ENCODE measurements around the gene MAPK1. TPM values are rescaled to one million over a fixed set of nuclear protein-coding genes. Genes with fewer than 3 reads are reported as not detected.

The MAPK1 gene
- total RNA-seq, 1 experiment from 2014 or later = 87.4 TPM

DNA sequence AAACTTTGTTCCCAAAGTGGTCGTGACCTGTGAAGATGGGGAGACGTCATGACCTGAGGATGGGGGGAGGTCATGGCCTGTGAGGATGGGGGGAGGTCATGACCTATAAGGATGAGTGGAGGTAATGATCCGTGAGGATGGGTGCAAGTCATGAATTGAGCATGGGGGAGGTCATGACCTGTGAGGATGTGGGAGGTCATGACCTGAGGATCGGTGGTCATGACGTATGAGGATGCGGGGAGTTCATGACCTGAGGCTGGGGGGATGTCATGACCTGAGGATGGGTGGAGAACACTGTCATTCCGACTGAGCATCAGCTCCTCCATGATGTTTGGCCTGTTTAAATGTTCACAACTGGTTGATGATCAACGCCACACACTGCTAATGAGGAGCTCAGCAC is 157.8 kb downstream of the MAPK1 start (continued):
- TF ChIP-seq, protein P1, sequence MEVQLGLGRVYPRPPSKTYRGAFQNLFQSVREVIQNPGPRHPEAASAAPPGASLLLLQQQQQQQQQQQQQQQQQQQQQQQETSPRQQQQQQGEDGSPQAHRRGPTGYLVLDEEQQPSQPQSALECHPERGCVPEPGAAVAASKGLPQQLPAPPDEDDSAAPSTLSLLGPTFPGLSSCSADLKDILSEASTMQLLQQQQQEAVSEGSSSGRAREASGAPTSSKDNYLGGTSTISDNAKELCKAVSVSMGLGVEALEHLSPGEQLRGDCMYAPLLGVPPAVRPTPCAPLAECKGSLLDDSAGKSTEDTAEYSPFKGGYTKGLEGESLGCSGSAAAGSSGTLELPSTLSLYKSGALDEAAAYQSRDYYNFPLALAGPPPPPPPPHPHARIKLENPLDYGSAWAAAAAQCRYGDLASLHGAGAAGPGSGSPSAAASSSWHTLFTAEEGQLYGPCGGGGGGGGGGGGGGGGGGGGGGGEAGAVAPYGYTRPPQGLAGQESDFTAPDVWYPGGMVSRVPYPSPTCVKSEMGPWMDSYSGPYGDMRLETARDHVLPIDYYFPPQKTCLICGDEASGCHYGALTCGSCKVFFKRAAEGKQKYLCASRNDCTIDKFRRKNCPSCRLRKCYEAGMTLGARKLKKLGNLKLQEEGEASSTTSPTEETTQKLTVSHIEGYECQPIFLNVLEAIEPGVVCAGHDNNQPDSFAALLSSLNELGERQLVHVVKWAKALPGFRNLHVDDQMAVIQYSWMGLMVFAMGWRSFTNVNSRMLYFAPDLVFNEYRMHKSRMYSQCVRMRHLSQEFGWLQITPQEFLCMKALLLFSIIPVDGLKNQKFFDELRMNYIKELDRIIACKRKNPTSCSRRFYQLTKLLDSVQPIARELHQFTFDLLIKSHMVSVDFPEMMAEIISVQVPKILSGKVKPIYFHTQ (CRISPR knock-in tag; IDR thresholded peaks at IDR 0.05) = no peak
- no peak for TF ChIP-seq ZNF263 (CRISPR knock-in tag; IDR thresholded peaks at IDR 0.05; ENCODE audit: low read depth)
- TF ChIP-seq JUN (CRISPR knock-in tag; IDR thresholded peaks at IDR 0.05) = no peak

DNA sequence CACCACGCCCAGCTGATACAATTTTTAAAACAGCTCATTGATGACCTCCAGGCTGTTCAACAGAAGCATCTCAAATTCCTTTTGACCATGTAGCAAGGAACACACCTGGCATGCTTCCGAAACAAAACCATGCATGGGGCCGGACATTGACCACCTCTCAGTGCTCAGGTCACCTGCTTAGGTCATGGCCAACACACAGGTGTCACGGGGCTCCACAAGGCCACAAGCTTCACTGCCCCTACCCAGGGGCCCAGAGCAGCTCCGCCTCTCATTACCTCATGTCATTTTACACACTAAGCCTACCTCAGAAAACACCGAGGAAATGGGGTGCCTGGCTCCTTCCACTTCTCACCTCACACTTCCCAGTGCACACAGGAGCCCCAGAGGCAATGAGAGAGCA is 158.5 kb downstream of the MAPK1 start:
- TF ChIP-seq, protein P1 (CRISPR knock-in tag; IDR thresholded peaks at IDR 0.05) = no peak
- no peak for TF ChIP-seq JUN (CRISPR knock-in tag; IDR thresholded peaks at IDR 0.05)
- no peak for TF ChIP-seq SMAD4 (CRISPR knock-in tag; IDR thresholded peaks at IDR 0.05)
- TF ChIP-seq HMGA2 (CRISPR knock-in tag; IDR thresholded peaks at IDR 0.05) = no peak
- no peak for TF ChIP-seq CBFB (CRISPR knock-in tag; IDR thresholded peaks at IDR 0.05; ENCODE audit: low read depth)
- TF ChIP-seq ZNF219 (CRISPR knock-in tag; IDR thresholded peaks at IDR 0.05; ENCODE audit: borderline replicate concordance) = no peak
- TF ChIP-seq, protein P2, sequence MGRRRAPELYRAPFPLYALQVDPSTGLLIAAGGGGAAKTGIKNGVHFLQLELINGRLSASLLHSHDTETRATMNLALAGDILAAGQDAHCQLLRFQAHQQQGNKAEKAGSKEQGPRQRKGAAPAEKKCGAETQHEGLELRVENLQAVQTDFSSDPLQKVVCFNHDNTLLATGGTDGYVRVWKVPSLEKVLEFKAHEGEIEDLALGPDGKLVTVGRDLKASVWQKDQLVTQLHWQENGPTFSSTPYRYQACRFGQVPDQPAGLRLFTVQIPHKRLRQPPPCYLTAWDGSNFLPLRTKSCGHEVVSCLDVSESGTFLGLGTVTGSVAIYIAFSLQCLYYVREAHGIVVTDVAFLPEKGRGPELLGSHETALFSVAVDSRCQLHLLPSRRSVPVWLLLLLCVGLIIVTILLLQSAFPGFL (CRISPR knock-in tag; IDR thresholded peaks at IDR 0.05; ENCODE audit: borderline replicate concordance) = no peak
- TF ChIP-seq, protein P3, sequence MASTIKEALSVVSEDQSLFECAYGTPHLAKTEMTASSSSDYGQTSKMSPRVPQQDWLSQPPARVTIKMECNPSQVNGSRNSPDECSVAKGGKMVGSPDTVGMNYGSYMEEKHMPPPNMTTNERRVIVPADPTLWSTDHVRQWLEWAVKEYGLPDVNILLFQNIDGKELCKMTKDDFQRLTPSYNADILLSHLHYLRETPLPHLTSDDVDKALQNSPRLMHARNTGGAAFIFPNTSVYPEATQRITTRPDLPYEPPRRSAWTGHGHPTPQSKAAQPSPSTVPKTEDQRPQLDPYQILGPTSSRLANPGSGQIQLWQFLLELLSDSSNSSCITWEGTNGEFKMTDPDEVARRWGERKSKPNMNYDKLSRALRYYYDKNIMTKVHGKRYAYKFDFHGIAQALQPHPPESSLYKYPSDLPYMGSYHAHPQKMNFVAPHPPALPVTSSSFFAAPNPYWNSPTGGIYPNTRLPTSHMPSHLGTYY (CRISPR knock-in tag; IDR thresholded peaks at IDR 0.05) = no peak
- TF ChIP-seq OVOL2 (CRISPR knock-in tag; IDR thresholded peaks at IDR 0.05; ENCODE audit: borderline replicate concordance) = no peak
- TF ChIP-seq GRHL2 (CRISPR knock-in tag; IDR thresholded peaks at IDR 0.05; ENCODE audit: insufficient replicate concordance, severe bottlenecking) = no peak

DNA sequence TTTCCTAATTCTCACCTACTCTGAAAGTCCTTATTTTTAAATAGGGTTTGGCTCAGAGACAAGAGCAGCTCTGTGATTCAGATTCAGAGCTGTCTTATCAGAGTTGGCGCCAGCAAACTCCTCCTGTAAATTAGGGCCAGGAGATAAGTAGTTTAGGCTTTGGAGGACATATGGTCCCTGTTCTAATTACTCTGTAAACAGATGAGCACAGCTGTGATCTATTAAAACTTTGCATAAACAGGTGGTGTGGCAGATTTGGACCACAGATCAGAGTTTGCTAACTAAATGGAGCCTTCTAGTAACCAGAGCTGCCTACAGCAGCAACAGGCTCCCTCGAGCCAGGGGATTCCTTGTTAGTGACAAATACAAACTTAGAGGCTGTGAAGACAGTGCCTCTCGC is 159.8 kb downstream of the MAPK1 start:
- no peaks in the 10 kb centered on the region for H3K4me1 Mint-ChIP-seq
- POLR2A ChIA-PET = interaction anchor here (0.6 to 0.7 kb wide), 2 partner anchors 16 to 287 kb away, joined by 3 to 6 read pairs; no protein-coding TSS in a partner anchor
- CTCF ChIA-PET = interaction anchor here (0.6 to 1.3 kb wide), 5 partner anchors 19 to 265 kb away, joined by 3 to 5 read pairs (median 4); no protein-coding TSS in a partner anchor
- no peaks in the 10 kb centered on the region; the same call in 1 of the 2 replicates for H3K36me3 Mint-ChIP-seq
- H3K4me3 Mint-ChIP-seq = no peak overlapping the region
- DNase-seq (ENCODE audit: low spot score) = no peak
- no peaks in the 10 kb centered on the region for H3K27me3 Mint-ChIP-seq (ENCODE audit: low read depth)
- ATAC-seq = no peak
- no peak overlapping the region for H3K27ac Mint-ChIP-seq
- H3K9me3 Mint-ChIP-seq = no peaks in the 10 kb centered on the region
- TF ChIP-seq TP53 (CRISPR knock-in tag; IDR thresholded peaks at IDR 0.05) = no peak
- TF ChIP-seq GRHL2 (CRISPR knock-in tag; IDR thresholded peaks at IDR 0.05; ENCODE audit: insufficient replicate concordance, severe bottlenecking) = no peak
- TF ChIP-seq MXD4 (CRISPR knock-in tag; IDR thresholded peaks at IDR 0.05; ENCODE audit: borderline replicate concordance) = no peak
- TF ChIP-seq ZNF671 (CRISPR knock-in tag; IDR thresholded peaks at IDR 0.05) = no peak
- TF ChIP-seq RORB (CRISPR knock-in tag; IDR thresholded peaks at IDR 0.05) = no peak
- TF ChIP-seq, protein P4, sequence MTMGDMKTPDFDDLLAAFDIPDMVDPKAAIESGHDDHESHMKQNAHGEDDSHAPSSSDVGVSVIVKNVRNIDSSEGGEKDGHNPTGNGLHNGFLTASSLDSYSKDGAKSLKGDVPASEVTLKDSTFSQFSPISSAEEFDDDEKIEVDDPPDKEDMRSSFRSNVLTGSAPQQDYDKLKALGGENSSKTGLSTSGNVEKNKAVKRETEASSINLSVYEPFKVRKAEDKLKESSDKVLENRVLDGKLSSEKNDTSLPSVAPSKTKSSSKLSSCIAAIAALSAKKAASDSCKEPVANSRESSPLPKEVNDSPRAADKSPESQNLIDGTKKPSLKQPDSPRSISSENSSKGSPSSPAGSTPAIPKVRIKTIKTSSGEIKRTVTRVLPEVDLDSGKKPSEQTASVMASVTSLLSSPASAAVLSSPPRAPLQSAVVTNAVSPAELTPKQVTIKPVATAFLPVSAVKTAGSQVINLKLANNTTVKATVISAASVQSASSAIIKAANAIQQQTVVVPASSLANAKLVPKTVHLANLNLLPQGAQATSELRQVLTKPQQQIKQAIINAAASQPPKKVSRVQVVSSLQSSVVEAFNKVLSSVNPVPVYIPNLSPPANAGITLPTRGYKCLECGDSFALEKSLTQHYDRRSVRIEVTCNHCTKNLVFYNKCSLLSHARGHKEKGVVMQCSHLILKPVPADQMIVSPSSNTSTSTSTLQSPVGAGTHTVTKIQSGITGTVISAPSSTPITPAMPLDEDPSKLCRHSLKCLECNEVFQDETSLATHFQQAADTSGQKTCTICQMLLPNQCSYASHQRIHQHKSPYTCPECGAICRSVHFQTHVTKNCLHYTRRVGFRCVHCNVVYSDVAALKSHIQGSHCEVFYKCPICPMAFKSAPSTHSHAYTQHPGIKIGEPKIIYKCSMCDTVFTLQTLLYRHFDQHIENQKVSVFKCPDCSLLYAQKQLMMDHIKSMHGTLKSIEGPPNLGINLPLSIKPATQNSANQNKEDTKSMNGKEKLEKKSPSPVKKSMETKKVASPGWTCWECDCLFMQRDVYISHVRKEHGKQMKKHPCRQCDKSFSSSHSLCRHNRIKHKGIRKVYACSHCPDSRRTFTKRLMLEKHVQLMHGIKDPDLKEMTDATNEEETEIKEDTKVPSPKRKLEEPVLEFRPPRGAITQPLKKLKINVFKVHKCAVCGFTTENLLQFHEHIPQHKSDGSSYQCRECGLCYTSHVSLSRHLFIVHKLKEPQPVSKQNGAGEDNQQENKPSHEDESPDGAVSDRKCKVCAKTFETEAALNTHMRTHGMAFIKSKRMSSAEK (CRISPR knock-in tag; IDR thresholded peaks at IDR 0.05; ENCODE audit: borderline replicate concordance) = no peak
- TF ChIP-seq, protein P5, sequence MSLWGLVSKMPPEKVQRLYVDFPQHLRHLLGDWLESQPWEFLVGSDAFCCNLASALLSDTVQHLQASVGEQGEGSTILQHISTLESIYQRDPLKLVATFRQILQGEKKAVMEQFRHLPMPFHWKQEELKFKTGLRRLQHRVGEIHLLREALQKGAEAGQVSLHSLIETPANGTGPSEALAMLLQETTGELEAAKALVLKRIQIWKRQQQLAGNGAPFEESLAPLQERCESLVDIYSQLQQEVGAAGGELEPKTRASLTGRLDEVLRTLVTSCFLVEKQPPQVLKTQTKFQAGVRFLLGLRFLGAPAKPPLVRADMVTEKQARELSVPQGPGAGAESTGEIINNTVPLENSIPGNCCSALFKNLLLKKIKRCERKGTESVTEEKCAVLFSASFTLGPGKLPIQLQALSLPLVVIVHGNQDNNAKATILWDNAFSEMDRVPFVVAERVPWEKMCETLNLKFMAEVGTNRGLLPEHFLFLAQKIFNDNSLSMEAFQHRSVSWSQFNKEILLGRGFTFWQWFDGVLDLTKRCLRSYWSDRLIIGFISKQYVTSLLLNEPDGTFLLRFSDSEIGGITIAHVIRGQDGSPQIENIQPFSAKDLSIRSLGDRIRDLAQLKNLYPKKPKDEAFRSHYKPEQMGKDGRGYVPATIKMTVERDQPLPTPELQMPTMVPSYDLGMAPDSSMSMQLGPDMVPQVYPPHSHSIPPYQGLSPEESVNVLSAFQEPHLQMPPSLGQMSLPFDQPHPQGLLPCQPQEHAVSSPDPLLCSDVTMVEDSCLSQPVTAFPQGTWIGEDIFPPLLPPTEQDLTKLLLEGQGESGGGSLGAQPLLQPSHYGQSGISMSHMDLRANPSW (CRISPR knock-in tag; conservative IDR thresholded peaks at IDR 0.05; ENCODE audit: low read depth) = no peak

More for the DNA sequence above, 158.5 kb downstream of the MAPK1 start:
- Mint-ChIP-seq H3K27me3 (ENCODE audit: low read depth) (no peaks in the 10 kb centered on the region), H3K27ac (no peak overlapping the region), H3K4me1 (peaks cover 3% of the 10 kb centered on the region; the same call in 1 of the 2 replicates), H3K36me3 (no peaks in the 10 kb centered on the region; the same call in 1 of the 2 replicates), H3K4me3 (no peak overlapping the region), H3K9me3 (no peaks in the 10 kb centered on the region)
- ChIA-PET POLR2A (no interaction called here), CTCF (interaction anchor here (0.6 to 0.7 kb wide), 2 partner anchors 10 to 27 kb away, joined by 3 to 6 read pairs; no protein-coding TSS in a partner anchor)
- DNase-seq (ENCODE audit: low spot score) = no peak
- ATAC-seq = no peak
